OCI-LY1 (cell line): Measurements from ENCODE around the gene METTL1.

Experiments used
- CTCF ChIP-seq: fragments of 200-600 bp; sonication (generic), shearing (Covaris generic); IDR thresholded peaks from 2 replicates; pipeline ENCODE4 v1.5.1; 2017; ENCODE audit warnings: mild to moderate bottlenecking, antibody characterized with exemption, low read length, moderate library complexity, mixed read lengths
- EZH2 ChIP-seq: fragments of 200-600 bp; sonication (generic), shearing (Covaris generic); IDR thresholded peaks from 2 replicates; pipeline ENCODE4 v1.8.0; 2017; ENCODE audit warnings: borderline replicate concordance, mixed run types, mild to moderate bottlenecking, antibody characterized with exemption, low read length, moderate library complexity, mixed read lengths

- TF ChIP-seq CTCF (no peak), EZH2 (no peak)
These were observed 13.1 kb downstream of the METTL1 start for GRCh38 chr12:57758552-57759359.
